ENCODE measurements around the gene IVL.

Gene IVL

DNA sequence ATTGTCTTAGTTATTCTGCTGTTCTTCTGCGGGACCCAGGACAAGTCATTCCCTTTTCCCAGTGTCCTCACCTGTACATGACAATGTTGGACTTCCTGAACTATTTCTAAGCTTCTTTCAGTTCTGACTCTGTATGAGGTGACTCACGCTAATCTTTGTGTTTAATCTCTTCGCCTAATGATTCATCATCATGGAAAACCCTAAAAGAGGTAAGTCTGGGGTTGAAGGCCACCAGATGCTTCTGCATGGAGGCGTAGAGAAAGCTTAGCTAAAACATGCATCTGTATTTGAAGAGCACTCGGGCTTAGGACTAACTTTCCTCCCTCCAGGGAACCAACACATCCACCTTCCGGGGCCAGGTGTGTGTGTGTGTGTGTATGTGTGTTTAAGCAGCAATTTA, 46.1 kb downstream of the IVL start:
- no peak for DNase-seq

DNA sequence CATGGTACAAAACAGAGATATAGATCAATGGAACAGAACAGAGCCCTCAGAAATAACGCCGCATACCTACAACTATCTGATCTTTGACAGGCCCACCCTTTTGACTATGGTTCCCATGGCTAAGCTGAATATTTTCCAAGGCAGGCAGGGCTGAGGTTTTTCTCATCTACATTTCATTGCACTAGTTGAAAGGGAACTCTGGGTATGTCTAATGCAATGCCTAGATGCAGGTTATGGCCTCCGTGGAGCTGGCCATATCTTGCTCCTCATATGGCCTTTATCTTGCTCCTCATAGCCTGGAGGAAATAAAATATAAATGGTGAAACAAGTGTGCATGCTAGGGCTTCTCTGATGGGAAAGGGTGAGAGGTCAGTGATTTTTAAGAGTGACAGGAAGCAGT, 49.2 kb downstream of the IVL start:
- DNase-seq, result no peak

- no peak for DNase-seq
Measured at GRCh38 chr1:152959273-152959672, 50.9 kb downstream of the IVL start.

GRCh38 chr1:152959801-152960451, 51.6 kb downstream of the IVL start:
- DNase-seq, result no peak

GRCh38 chr1:152960452-152961044, 52.2 kb downstream of the IVL start:
- no peak for DNase-seq

All from OCI-M1 (cell line).